OCI-LY1 (cell line): ENCODE measurements around the gene METTL22.

Experiments used
- CTCF ChIP-seq: fragments of 200-600 bp; sonication (generic), shearing (Covaris generic); IDR thresholded peaks from 2 replicates; pipeline ENCODE4 v1.5.1; 2017; ENCODE audit warnings: mild to moderate bottlenecking, antibody characterized with exemption, low read length, moderate library complexity, mixed read lengths
- EZH2 ChIP-seq: fragments of 200-600 bp; sonication (generic), shearing (Covaris generic); IDR thresholded peaks from 2 replicates; pipeline ENCODE4 v1.8.0; 2017; ENCODE audit warnings: borderline replicate concordance, mixed run types, mild to moderate bottlenecking, antibody characterized with exemption, low read length, moderate library complexity, mixed read lengths

GRCh38 chr16:8590811-8591210 lies 30.7 kb upstream of the METTL22 start:
- TF ChIP-seq CTCF, result no peak
- no peak for TF ChIP-seq EZH2
